HG03103 (cell line): Measurements from ENCODE around the gene CLUH.

Experiments used
- ATAC-seq: cut with Tn5 transposase; IDR thresholded peaks from one replicate; pipeline ENCODE4 v1.9.1; 2021; ENCODE audit warnings: low read depth; ENCODE audit not compliant: unreplicated experiment

CLUH gene

DNA sequence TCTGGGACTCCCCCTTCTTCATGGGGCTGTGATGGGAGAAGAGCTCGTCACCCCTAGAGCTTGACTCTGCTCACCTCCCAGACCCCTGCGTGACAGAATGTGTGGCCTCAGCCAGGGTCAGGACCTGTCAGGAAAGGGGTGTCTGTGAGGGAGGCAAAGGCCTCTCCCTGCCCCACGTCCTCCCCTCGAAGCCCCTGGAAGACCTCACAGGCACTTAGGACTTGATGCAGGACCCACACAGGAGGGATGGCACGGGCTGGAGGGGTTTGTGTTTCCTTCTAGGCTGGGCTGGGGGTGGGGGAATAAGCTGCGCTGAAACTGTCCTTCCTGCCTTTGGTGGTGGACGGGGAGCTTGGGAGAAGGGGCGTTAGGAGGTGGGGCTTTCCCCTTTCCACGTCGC lies 11.0 kb upstream of the CLUH start:
- ATAC-seq, result no peak

DNA sequence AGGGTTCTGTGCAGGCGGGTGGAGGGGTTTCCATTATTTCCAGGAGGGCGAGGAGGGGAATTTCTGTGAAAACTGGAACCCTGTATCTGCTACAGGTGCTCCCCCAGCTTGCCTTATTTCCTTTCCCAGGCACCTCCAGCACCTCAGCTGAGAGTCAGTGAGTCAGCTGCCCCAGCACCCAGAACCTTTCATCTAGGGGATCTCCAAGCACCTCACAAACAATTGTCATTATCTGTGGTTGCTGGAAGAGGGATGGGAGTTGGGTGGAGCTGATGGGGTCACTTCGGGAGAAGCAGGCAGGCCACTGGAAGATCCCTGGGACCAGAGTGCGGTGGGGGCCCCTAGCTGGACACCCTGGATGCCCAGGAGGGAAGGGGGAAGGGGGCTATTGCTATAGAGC lies 10.0 kb upstream of the CLUH start:
- ATAC-seq, result no peak

DNA sequence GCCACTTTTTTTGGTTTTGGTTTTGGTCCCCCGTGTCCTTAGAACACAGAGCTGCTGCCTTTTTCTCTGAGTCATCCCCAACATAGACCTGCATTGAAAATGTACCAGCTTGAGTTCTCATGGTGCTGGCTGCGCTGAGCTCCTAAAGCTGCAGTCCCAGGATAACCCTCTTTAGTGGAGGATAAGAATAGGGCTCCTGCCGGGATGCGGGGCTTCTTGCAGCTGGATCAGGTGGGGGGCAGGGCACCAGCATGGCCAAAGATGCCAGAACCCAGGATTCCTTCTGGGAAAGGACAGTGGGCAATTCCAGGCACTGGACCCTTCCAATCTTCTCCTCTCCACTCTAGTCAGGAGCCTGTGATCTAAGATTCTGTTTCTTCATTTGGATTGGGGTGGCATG lies 8.3 kb upstream of the CLUH start:
- no peak for ATAC-seq

DNA sequence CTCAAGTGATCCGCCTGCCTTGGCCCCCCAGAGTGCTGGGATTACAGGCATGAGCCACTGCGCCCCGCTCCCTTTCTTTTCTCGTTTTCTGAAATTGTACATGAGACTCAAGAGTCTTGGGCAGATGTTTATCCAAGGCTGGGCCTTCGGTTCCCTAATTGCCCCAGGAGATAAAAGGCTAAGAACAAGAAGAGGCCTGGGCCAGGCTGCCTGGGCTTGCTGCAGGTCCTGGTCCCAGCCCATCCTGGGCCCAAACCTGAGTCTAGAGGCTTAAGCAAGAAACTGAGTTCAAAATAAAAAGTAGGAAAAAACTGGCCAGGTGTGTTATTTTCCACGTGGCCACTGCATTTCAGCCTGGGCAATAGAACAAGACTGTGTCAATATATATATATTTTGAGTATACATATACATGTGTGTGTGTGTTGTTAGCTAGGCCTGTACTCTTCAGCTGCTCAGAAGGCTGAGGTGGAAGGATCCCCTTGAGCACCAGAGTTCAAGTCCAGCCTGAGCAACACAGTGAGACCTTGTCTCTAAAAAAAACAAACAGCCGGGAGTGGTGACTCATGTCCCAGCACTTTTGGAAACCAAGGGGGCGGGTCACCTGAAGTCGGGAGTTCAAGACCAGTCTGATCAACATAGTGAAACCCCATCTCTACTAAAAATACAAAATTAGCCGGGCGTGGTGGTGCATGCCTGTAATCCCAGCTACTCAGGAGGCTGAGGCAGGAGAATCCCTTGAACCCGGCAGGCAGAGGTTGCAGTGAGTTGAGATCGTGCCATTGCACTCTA lies 6.8 kb upstream of the CLUH start:
- no peak for ATAC-seq

DNA sequence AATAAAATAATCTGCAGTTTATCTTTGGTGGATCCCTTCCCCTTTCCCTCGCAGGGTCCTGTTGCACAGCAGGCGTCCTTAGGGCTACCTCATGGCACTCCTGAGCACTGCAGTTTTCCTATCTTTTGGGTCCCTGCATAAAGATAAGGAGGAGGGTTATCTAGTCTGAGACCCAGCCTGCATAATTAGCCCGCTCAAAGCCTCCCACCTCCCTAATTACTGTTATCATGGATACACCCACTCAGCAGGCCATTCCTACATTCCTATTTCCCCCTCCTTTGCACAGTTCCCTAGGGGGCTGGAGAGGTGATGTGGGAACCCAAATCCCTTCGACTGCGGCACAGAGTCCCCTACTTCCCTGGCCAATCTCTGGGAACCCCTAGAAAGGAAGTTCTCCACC lies 5.1 kb upstream of the CLUH start:
- ATAC-seq, result no peak

DNA sequence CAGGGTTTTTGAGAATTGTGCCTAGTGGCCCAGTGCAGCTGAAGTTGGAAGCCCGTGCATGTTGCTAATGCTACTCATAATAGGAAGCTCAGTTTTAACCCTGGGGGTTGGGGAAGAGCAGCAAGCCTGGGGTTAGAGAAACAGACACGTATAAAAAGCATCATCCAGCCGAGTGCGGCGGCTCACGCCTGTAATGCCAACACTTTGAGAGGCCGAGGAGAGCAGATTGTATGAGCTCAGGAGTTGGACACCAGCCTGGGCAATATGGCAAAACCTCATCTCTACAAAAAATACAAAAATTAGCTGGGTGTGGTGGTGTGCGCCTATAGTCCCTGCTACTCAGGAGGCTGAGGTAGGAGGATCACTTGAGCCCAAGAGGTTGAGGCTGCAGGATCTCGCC lies 2.3 kb upstream of the CLUH start:
- no peak for ATAC-seq

DNA sequence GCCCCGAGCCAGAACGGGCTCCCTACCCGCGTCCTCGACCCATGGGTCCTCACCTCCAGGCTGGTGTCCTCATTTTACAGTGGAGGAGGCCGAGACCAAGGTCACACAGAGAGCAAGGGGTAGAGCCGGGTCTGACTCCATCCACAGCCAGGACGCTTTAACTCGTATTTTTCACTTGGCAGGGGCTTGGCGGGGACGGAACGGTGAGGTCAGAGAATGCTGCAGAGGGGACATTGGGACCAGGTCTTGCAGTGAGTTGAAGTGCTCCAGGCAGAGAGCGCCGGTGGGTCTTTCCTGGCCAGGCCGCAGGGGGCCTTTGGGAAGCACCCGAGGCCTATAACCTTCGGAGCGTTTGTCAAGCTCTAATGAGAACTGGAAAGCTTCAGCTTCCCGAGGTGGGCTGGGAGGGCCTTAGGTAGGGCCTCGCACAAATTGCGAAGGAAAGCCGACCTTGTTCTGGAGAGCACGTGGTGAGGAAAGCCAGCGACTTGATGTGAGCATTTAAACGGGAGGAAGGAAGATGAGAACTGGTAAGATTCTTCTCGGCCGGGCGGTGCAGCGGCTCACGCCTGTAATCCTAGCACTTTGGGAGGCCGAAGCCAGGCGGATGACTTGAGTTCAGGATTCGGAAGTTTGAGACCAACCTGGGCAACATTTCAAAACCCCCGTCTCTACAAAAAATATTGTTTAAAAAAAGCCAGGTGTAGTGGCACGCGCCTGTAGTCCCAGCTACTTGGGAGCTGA lies 908 bp upstream of the CLUH start:
- no peak for ATAC-seq

DNA sequence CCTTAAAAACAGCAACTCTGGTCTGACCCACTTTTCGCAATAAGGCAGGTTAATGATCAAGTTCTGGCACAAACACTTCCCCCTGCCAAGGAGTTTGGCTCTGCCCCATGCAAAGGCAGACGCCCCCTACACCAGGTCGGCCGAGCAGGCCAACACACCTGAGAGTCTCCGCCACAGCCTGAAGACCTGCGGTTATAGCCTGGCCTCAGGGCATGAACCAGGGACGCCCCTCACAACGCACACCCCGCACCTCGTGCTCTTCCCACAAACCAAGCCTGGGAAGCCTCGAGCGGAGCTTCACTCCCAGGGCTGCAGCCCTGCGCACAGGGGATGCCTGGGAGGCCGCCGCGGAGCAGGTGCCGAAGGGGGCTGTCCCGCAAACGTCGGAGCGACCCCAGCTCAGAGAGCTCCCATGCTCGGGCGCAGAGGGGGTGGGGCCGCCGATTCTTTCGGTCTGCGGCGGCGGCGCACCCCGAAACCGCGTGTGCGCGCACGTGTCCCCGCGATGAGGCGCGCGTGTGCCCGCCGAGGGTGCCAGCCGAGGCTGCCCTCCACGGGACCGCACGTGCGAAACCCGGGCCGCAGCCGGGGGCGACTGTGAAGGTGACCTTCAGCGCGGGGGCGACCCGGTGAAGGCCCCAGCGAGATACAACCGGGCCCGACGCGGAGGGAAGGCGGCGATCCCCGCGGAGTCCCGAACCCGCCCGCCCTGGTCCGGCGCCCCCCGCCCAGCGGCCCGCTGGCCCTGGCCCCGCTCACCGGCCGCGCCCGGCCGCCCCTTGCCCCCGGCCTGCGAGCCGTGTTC lies 559 bp downstream of the CLUH start:
- no peak for ATAC-seq

DNA sequence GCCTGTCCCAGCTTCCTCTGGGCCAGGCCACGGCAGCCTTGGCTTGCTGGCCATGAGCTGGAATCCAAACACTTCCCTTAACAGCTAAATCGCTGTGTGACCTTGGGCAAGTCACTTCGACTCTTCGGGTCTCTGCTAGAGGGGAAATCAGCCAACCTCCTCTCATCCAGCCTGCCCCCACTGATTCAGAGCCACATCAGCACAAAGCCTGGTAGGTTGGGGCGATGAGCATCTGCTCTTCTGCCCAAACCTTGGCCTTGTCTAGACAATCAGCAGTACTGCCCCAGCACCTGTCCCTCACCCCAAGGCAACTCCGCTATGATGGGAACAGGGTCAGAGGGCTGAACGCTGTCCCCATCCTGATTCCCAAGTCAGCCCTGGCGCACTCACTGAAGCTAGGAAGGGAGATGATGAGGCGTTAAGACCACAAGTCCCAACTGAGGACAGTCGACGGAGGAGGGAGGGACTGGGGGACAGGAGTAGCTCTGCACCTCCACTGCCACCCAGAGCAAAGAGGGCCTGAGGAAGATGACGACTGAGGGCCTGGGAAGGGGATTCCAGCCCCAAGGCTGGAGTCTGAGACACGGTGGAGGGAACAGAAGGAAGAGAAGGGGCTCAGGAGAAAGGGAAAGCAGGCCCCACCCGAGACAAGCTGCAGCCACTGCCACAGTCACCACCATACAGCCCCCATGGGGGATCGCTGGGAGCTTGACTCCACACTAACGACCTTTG lies 1.3 kb downstream of the CLUH start:
- ATAC-seq, result no peak

DNA sequence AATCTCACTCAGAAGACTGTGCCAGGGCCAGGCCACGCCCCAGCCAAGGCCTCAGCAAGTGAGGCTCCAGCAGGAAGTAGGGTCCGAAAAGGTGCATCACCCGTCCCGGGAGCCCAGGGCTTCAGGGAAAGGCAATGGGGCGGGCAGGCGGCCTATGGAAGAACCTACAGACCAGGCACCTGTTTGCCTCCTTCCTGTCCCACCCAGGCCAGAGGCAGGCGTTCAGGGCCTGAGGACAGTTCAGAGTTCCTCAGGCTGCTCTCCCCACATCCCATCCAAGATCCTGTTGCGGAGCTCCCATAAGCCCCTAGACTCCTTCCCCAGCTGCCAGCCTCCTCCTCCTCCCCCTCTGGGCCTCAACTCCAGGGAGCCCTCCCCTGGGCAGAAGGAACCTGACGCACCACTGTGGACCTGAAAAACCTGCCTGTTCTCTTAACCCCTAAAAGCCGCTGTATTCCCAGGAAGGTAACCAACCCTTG lies 2.3 kb downstream of the CLUH start:
- ATAC-seq, result no peak

DNA sequence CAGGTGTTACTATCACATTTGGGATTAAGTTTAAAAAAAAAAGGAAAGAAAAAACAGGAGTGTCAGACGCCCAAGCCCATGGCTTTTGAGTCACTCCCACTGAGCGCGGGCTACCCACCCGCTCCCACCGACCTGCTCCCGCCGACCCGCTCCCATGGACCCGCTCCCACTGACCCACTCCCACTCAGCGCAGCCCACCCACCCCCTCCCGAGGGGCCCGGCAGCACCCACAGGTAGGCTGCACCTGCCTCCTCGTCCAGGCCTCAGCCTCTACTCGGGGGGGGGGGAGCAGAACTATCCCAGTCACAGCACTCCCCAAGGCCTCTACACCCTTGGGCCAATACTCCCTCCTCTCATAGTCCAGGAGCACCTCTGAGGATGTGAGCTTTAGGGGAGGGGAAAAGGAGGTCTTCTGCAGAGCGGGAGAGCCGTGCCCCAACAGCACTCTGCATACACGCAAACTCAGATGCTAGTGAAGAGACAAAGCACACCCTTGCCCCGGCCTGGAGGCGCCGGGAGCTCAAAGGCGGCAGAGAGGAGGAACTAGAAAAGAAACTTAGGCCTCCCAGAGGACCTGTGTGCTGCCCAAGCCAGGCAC lies 2.9 kb downstream of the CLUH start:
- ATAC-seq, result no peak

DNA sequence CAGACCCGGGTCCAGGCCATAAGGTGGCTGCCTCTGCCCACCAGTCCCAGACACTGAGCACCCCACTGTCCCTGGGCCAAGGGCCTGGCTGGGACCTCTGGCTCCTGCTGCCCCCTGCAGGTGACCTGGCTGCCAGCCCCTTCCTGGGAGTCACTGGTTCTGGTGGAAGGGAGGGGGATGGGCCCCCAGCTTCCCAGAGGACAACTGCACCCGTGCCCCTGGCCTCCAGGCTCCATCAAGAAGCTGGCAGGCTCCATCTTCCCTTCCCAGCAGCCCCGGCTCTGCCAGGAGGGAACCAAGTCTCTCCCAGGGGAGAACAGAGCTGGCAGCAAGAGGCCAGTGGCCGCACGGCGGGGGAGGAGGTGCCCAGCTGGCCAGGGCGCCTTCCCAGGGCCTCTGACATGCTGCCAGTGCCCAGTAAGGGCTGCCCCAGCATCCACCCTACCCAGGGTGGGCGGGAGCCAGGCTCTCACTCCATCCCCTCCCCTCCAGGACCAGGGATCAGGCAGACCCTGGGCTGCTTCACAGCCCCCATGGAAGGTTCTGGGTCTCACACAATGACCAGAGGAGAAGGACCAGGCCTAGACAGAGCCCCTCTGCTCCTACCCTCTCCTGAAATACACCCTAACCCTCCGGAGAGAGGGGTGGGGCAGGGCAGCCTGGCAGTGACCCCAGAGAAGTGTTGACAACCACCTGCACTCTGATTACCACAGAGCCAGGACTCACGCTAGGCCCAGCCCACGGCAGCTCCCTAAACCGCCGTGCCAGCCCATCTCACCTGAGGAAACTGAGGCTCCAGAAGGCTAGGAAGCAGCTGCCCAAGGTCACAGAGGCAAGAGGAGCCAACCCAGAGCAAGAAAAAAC lies 3.6 kb downstream of the CLUH start:
- no peak for ATAC-seq

DNA sequence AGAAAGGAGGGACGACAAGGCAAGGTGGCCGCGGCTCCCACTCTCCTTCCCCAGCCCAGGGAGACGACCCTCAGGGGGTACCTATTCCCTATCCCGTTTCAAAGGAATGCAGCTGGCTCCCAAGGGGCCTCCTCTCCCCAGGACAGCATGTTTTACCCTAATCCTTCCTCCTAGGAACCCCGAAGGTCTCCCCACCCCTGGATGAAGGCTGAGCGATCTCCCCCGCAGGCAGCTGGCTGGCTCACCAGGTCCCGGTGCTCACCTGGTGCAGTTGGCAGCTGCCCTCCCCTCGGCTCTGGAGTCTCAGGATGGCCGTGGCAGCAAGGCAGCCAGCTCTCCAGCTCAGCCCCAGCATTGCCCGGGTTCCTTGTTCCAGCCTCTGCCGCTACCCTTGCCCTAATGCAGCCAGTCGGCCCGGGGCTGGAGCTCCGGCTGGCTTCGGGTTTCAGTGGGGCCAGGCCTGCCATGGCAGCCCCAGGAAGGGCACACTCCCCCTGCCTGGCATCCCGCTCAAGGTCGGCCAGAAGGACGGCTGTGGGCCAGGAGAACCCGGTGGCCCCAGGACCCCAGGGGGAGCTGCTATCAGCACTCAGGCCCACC lies 4.6 kb downstream of the CLUH start:
- no peak for ATAC-seq

DNA sequence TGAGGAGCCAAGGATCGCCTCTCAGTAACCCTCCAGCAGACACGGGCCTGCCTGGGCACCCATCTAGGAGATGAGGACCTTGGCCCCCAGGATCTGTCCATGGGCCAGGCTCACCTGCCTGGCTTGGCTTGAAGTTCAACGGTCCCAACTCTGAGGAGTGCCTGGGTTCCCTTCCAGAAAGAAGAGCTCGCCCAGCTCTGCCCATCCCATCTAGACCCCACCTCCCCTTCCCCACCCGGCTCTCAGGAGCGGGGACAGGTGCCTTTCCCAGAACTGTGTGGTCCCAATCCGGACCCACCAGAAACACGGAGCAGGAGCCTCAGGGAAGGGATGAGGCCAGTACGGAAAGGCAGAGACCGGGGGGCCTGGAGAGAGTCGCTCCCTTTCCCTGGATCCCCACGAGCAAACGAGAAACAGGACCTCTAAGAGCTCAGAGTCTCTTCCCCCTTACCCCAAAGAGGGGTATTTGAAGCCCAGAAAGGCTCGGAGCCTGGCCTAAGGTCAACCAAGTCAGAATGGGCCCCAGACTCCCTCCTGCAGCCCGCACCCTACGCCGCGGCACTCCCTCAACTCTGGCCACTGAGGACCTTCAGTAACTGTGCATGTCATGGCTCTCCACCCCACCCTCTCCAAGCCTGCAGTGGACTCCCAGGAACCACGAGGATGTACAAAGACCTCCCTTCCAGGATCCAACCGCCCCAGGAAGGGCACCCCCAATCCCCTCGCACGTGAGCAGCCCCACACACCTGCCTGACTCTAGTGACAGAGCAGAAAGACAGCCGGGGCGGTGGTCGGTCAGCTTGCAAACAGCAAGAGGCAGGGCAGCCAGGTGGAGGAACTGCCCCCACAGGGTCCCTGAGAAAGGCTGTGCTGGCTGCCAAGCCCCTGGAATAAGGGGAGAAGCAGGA lies 5.4 kb downstream of the CLUH start:
- no peak for ATAC-seq

DNA sequence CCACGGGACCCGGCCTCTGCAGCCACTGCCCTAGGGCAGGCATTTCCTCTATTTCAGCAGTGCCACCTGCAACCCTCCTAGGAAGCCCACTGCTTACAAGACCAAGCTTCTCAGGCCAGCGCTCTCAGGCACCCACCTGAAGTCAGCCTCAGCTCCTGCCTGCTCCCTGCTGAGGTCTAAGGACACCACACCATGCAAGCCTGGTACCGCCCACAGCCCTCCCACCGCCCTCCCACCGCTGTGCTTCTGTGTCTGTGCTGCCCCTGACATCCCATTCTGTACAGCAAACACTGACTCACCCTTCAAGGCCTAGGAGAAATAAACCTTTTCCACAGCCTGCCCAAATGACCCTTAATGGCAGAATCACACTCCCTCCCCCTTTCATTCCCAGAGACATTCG lies 6.3 kb downstream of the CLUH start:
- ATAC-seq, result no peak

DNA sequence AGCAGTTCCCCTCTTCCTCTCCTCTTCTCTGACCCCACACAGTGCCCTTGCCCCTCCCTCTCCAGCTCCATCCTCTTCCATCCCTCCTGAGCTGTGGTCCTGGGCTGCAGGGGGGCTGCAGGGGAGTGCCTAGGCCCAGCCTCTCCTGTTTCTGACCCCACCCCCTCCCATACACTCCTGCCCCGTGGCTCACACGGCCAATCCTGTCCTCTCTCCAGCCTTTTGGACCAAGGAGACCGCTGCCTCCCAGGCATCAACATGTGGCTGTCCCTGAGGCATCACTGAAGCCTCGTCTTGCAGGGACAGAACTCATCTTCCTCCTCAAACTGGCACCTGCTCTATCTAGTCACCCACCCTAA lies 6.7 kb downstream of the CLUH start:
- ATAC-seq, result no peak

DNA sequence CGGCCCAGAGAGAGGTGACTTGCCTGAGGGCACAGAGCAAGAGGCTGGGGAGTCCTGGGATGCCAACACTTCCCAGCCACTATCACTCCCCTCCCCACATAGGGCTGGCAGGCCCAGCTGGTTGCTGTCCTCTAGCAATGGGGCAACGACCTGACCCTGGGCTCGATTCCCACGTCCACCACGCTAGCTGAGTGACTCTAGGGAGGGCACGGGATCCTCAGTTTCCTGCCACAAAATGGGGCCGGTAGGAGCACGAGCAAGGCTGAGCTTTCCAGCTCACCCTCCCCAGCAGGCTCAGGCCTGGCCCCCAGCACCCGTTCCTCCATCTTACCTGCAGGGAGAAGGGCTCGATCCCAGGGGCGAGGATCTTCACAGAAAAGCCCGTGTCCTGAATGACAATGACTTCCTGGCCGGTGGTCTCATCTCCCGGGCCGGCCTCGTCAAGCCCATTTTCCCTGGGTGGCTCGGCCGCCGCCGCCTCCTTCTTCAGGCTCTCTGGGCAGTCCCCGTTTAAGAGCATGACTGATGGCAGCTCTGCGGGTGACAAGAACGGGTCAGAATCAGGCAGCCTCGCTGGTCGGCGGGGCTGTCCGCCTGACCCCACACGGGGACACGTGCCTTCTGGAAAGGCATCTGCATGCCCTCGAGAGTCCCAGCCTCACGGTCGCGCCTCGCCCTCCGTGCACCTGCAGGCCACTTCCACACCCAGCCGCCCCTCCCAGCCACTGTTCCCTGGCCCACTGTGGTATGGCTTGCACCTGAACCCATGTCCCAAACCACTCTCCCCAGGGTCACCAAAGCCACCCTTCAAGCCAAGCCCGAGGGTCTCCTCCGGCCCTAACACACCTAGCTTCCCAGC lies 7.3 kb downstream of the CLUH start:
- ATAC-seq, result no peak
